Nephron progenitor cell (in vitro differentiated cells): Measurements from ENCODE around the gene SPATA31D4.
"Not testable (repeated sequence)": the region's sequence is repeated elsewhere in the genome, so short reads cannot be mapped to it uniquely, and the experiment has no call there.

Experiments
- DNase-seq: peaks from one replicate; pipeline ENCODE4 v3.0.0; 2021
- H3K27ac Mint-ChIP-seq: 2 replicates; pipeline ENCODE4 v1.8.0; 2021; ENCODE audit warnings: mild to moderate bottlenecking, moderate library complexity, mixed read lengths
- H3K27me3 Mint-ChIP-seq: 2 replicates; pipeline ENCODE4 v1.8.0; 2021; ENCODE audit warnings: mild to moderate bottlenecking, low read depth, mixed read lengths; ENCODE audit not compliant: poor library complexity
- H3K36me3 Mint-ChIP-seq: 2 replicates; pipeline ENCODE4 v1.8.0; 2021; ENCODE audit warnings: low read depth, mixed read lengths
- H3K4me1 Mint-ChIP-seq: 2 replicates; pipeline ENCODE4 v1.8.0; 2021; ENCODE audit warnings: mixed read lengths
- H3K4me3 Mint-ChIP-seq: 2 replicates; pipeline ENCODE4 v1.8.0; 2021; ENCODE audit warnings: mild to moderate bottlenecking, moderate library complexity, mixed read lengths
- H3K9me3 Mint-ChIP-seq: 2 replicates; pipeline ENCODE4 v1.8.0; 2021; ENCODE audit warnings: mild to moderate bottlenecking, moderate library complexity, mixed read lengths
- TF ChIP-seq, protein P1 (sequence below): fragments of 200-600 bp; sonication (generic); IDR thresholded peaks from 2 replicates; pipeline ENCODE4 v1.5.0; 2021; ENCODE audit warnings: antibody characterized with exemption

SPATA31D4 gene

DNA sequence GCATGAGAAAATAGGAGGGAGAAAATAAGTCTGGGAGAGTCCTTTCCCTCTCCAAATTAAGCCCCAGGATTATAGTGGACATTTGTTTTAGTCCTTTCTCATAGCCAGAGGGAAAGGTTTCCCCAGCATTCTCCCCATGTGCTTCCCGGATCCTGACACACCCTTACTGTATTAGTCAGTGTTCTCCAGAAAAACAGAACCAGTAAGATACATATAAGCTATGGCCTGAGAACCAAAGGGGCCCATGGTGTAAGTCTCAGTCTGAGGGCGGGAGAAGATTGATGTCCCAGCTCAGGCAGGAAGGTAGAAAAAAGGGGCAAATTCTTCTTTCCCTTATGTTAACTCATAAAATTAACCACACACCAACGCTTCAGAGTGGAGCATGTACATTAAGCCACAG lies 25.6 kb upstream of the SPATA31D4 start:
- H3K9me3 Mint-ChIP-seq = no peaks in the 10 kb centered on the region
- no peak overlapping the region for H3K4me3 Mint-ChIP-seq
- H3K36me3 Mint-ChIP-seq = no peaks in the 10 kb centered on the region
- H3K27ac Mint-ChIP-seq = no peak overlapping the region
- H3K4me1 Mint-ChIP-seq = peaks cover 33% of the 10 kb centered on the region
- H3K27me3 Mint-ChIP-seq = no peaks in the 10 kb centered on the region
- DNase-seq = no peak
- TF ChIP-seq, protein P1, sequence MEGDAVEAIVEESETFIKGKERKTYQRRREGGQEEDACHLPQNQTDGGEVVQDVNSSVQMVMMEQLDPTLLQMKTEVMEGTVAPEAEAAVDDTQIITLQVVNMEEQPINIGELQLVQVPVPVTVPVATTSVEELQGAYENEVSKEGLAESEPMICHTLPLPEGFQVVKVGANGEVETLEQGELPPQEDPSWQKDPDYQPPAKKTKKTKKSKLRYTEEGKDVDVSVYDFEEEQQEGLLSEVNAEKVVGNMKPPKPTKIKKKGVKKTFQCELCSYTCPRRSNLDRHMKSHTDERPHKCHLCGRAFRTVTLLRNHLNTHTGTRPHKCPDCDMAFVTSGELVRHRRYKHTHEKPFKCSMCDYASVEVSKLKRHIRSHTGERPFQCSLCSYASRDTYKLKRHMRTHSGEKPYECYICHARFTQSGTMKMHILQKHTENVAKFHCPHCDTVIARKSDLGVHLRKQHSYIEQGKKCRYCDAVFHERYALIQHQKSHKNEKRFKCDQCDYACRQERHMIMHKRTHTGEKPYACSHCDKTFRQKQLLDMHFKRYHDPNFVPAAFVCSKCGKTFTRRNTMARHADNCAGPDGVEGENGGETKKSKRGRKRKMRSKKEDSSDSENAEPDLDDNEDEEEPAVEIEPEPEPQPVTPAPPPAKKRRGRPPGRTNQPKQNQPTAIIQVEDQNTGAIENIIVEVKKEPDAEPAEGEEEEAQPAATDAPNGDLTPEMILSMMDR = no peak

DNA sequence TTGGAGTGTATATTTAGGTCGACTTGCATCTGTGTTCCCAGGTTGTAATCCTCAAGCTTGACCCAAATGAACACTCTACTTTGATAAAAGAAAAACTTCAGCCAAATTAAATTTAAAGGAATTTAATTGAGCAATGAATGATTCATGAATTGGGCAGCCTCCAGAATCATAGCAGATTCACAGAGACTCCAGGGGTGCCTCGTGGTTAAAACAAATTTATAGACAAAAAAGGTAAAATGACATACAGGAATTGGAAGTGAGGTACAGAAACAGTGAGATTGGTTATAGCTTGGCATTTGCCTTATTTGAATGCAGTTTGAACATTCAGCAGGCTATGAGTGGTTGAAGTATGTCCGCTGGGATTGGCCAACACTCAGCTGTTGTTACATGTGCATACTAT lies 21.6 kb upstream of the SPATA31D4 start:
- TF ChIP-seq, protein P1 = no peak
- Mint-ChIP-seq H3K4me1 (peaks cover 17% of the 10 kb centered on the region), H3K4me3 (no peak overlapping the region), H3K27ac (no peak overlapping the region), H3K36me3 (no peaks in the 10 kb centered on the region), H3K9me3 (no peaks in the 10 kb centered on the region), H3K27me3 (no peaks in the 10 kb centered on the region)
- no peak for DNase-seq

DNA sequence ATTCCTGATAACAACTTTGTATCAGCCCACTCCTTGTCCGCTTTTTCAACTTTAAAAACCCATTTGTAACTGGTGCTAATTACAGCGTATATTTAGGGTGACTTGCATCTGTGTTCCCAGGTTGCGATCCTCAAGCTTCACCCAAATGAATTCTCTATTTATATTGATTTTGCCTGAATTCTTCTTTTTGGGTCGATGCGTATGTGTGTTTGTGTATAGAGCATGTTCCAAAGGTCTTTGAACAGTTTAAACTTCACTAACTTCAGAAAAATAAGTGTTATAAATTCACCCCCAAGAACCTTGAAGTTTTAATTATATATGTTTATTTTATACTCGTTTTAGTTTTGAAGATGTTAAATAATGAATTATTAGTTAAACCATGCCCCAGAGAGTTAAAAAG lies 16.1 kb upstream of the SPATA31D4 start:
- DNase-seq = no peak
- TF ChIP-seq, protein P1 = no peak
- H3K27me3 Mint-ChIP-seq = peaks cover 3% of the 10 kb centered on the region
- no peaks in the 10 kb centered on the region for H3K9me3 Mint-ChIP-seq
- no peaks in the 10 kb centered on the region for H3K4me1 Mint-ChIP-seq
- H3K4me3 Mint-ChIP-seq = no peak overlapping the region
- no peak overlapping the region for H3K27ac Mint-ChIP-seq
- no peaks in the 10 kb centered on the region for H3K36me3 Mint-ChIP-seq

DNA sequence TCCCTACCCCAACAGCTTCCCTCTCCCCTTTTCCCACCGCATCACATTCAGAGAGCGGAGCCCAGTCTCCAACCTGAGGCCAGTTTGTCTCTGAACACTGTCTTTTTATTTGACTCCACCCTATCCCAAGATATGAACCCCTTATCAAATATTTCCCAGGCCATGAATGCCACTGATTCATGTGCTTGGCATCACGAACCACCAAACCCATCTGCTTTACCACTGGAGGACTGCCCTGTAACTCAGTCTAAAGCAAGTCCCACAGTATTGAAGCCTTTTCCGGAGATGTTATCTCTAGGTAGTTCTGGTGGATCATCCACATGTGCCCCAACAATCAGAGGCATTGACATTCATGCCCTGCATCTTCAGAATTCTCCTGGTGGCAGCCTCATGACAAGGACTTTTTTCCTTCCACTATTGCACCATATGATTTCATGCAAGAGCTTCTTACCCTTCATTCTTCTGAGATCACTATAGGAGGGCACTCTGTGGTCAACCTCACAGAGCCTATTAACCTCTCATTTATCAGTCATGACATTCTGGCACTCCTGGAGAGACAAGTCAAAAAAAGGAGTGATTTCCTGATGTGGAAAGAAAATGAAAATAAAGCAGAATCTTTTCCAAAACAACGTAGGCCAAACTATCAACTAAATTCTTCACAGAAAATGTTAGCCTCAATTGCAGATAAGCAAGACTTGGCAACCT lies 12.3 kb upstream of the SPATA31D4 start:
- DNase-seq = no peak
- Mint-ChIP-seq H3K4me1 (no peaks in the 10 kb centered on the region), H3K4me3 (no peak overlapping the region), H3K27ac (no peak overlapping the region), H3K27me3 (peaks cover 3% of the 10 kb centered on the region), H3K36me3 (no peaks in the 10 kb centered on the region), H3K9me3 (no peaks in the 10 kb centered on the region)
- TF ChIP-seq, protein P1 = no peak

DNA sequence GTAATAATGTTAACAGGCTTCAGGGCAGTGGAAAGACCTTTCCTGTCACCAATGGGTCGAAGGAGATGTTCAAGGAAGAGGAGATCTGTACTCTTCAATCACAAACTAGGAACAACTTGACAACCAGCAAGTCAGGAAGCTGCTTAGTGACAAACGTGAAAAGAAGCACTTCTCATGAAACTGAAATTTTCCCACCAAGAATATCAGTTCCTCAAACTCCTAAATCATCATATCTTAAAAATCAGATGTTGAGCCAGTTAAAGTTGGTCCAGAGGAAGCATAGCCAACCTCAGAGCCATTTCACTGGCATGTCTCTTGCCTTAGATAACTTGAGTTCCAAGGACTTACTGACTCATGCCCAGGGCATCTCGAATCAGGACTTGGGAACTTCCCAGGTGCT lies 9.7 kb upstream of the SPATA31D4 start:
- H3K27me3 Mint-ChIP-seq = not testable (repeated sequence)

DNA sequence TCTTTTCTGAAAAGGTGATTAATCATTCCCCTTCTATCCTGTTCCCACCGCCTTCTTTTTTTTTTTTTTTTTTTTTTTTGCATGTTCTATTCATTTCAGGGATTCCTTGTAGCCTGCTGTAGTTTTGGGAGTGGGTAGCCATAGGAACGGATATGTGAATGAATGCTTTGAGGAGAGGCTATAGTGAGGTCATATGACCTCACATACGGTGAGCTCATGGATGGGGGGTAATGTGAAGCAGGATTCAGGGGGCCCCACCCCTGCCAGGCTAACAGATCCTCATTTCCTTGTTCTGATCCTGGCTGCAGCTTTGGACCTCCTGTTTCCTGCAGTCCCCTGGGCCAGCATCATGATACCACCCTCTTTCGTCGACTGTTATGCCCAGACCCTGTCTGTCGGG lies 1.9 kb downstream of the SPATA31D4 start:
- not testable (repeated sequence) for H3K36me3 Mint-ChIP-seq, DNase-seq, H3K27ac Mint-ChIP-seq, H3K27me3 Mint-ChIP-seq, H3K9me3 Mint-ChIP-seq, H3K4me1 Mint-ChIP-seq, H3K4me3 Mint-ChIP-seq

More for the DNA sequence above, 9.7 kb upstream of the SPATA31D4 start:
- H3K9me3 Mint-ChIP-seq, DNase-seq, H3K36me3 Mint-ChIP-seq, H3K4me1 Mint-ChIP-seq, H3K4me3 Mint-ChIP-seq, H3K27ac Mint-ChIP-seq: not testable (repeated sequence)

DNA sequence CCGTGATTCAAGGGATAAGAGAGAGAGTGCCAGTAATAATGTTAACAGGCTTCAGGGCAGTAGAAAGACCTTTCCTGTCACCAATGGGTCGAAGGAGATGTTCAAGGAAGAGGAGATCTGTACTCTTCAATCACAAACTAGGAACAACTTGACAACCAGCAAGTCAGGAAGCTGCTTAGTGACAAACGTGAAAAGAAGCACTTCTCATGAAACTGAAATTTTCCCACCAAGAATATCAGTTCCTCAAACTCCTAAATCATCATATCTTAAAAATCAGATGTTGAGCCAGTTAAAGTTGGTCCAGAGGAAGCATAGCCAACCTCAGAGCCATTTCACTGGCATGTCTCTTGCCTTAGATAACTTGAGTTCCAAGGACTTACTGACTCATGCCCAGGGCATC lies 5.3 kb downstream of the SPATA31D4 start:
- H3K36me3 Mint-ChIP-seq, H3K27ac Mint-ChIP-seq, H3K9me3 Mint-ChIP-seq: not testable (repeated sequence)

DNA sequence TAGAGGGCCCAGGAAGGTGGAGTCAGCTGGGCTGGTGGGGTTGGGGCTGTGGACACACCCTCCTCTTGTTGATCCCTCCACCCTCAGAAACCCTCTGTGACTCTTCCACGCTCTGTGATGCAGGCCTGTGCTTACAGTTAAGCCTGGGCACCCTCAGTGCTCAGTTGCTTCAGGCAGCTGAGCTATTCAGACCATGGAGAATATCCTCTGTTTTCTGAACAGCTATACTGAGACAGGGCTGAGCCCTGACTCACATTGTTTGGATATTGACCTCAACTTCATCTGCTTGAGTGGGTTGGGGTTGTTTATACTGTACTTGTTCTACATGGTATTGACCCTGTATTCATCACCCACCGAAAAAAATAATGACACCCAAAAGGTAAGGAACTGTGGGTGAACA lies 15.2 kb downstream of the SPATA31D4 start, which contains the start of gene SPATA31D3:
TSS of gene SPATA31D3 (plus strand) at position 108 of the 400 bp plus-strand sequence. CDS start at position 194, 86 bp downstream.
- not testable (repeated sequence) for H3K27ac Mint-ChIP-seq, H3K36me3 Mint-ChIP-seq, H3K4me3 Mint-ChIP-seq, H3K4me1 Mint-ChIP-seq, H3K9me3 Mint-ChIP-seq, DNase-seq, H3K27me3 Mint-ChIP-seq

More for the DNA sequence above, 5.3 kb downstream of the SPATA31D4 start:
- H3K27me3 Mint-ChIP-seq, H3K4me3 Mint-ChIP-seq, H3K4me1 Mint-ChIP-seq, DNase-seq: not testable (repeated sequence)

DNA sequence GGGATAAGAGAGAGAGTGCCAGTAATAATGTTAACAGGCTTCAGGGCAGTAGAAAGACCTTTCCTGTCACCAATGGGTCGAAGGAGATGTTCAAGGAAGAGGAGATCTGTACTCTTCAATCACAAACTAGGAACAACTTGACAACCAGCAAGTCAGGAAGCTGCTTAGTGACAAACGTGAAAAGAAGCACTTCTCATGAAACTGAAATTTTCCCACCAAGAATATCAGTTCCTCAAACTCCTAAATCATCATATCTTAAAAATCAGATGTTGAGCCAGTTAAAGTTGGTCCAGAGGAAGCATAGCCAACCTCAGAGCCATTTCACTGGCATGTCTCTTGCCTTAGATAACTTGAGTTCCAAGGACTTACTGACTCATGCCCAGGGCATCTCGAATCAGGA lies 20.4 kb downstream of the SPATA31D4 start:
- Mint-ChIP-seq H3K9me3 (peaks cover 12% of the 10 kb centered on the region), H3K27me3 (peaks cover 10% of the 10 kb centered on the region)
- H3K27ac Mint-ChIP-seq, H3K4me3 Mint-ChIP-seq, H3K4me1 Mint-ChIP-seq, H3K36me3 Mint-ChIP-seq, DNase-seq: not testable (repeated sequence)
